Measurements from ENCODE around the gene ZBED2. TPM values are rescaled to one million over a fixed set of nuclear protein-coding genes. Genes with fewer than 3 reads are reported as not detected.

ZBED2 gene
- total and polyA plus RNA-seq, 2 of the 13 experiments (the other 11 are each of a cell fraction or from before 2014, with no cell fraction given), result 0.04 TPM; not detected in 1

GRCh38 chr3:111588527-111588926, 6.6 kb downstream of the ZBED2 start:
- no peak for FAIRE-seq
- ChIA-PET CTCF (ENCODE audit: low intra/inter-chr PET ratio, low total read pairs) (no interaction called here), POLR2A (no interaction called here)
- Histone ChIP-seq H2AFZ (ENCODE audit: low read length) (no peak overlapping the region), H3K4me2 (ENCODE audit: low read depth, low read length) (no peak overlapping the region), H3K27ac (ENCODE audit: extremely low read length, insufficient read depth, low read length) (no peak overlapping the region), H3K4me3 (replicated peaks in 1 of 3; ENCODE audit: insufficient read depth in 1 of 3, low read depth in 2 of 3, low read length in 3 of 3) (no peak overlapping the region), H3K9ac (ENCODE audit: insufficient read depth, low read depth, low read length) (no peak overlapping the region), H3K79me2 (ENCODE audit: insufficient read depth, low read length) (no peaks in the 10 kb centered on the region), H3K4me1 (ENCODE audit: insufficient read depth, low read length) (no peaks in the 10 kb centered on the region), H3K9me3 (ENCODE audit: low read length) (no peaks in the 10 kb centered on the region), H3K27me3 (ENCODE audit: control insufficient read depth in 1 of 2, insufficient read depth in 2 of 2, low read length in 2 of 2) (no peaks in the 10 kb centered on the region), H3K36me3 (replicated peaks in 1 of 2; ENCODE audit: control insufficient read depth in 1 of 2, insufficient read depth in 2 of 2, low read length in 2 of 2) (no peaks in the 10 kb centered on the region), H4K20me1 (ENCODE audit: insufficient read depth, low read length) (no peaks in the 10 kb centered on the region)
- TF ChIP-seq, protein P1, sequence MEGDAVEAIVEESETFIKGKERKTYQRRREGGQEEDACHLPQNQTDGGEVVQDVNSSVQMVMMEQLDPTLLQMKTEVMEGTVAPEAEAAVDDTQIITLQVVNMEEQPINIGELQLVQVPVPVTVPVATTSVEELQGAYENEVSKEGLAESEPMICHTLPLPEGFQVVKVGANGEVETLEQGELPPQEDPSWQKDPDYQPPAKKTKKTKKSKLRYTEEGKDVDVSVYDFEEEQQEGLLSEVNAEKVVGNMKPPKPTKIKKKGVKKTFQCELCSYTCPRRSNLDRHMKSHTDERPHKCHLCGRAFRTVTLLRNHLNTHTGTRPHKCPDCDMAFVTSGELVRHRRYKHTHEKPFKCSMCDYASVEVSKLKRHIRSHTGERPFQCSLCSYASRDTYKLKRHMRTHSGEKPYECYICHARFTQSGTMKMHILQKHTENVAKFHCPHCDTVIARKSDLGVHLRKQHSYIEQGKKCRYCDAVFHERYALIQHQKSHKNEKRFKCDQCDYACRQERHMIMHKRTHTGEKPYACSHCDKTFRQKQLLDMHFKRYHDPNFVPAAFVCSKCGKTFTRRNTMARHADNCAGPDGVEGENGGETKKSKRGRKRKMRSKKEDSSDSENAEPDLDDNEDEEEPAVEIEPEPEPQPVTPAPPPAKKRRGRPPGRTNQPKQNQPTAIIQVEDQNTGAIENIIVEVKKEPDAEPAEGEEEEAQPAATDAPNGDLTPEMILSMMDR (CRISPR knock-in tag; IDR thresholded peaks at IDR 0.05), result no peak
- TF ChIP-seq SKI (IDR thresholded peaks at IDR 0.05; ENCODE audit: partially characterized antibody) (no peak), GABPA (IDR thresholded peaks at IDR 0.05; ENCODE audit: low read depth, low read length) (no peak), GABPA (CRISPR knock-in tag; IDR thresholded peaks at IDR 0.05; ENCODE audit: low read depth) (no peak), XRCC5 (optimal IDR thresholded peaks at IDR 0.05; ENCODE audit: low read length) (no peak), RBAK (CRISPR knock-in tag; IDR thresholded peaks at IDR 0.05) (no peak), SMAD9 (CRISPR knock-in tag; IDR thresholded peaks at IDR 0.05) (no peak), KDM5A (IDR thresholded peaks at IDR 0.05; ENCODE audit: borderline replicate concordance, low read length) (no peak), FOXK2 (IDR thresholded peaks at IDR 0.05) (no peak), ZNF841 (CRISPR knock-in tag; IDR thresholded peaks at IDR 0.05; ENCODE audit: borderline replicate concordance) (no peak)
- TF ChIP-seq, protein P2, sequence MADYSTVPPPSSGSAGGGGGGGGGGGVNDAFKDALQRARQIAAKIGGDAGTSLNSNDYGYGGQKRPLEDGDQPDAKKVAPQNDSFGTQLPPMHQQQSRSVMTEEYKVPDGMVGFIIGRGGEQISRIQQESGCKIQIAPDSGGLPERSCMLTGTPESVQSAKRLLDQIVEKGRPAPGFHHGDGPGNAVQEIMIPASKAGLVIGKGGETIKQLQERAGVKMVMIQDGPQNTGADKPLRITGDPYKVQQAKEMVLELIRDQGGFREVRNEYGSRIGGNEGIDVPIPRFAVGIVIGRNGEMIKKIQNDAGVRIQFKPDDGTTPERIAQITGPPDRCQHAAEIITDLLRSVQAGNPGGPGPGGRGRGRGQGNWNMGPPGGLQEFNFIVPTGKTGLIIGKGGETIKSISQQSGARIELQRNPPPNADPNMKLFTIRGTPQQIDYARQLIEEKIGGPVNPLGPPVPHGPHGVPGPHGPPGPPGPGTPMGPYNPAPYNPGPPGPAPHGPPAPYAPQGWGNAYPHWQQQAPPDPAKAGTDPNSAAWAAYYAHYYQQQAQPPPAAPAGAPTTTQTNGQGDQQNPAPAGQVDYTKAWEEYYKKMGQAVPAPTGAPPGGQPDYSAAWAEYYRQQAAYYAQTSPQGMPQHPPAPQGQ (CRISPR knock-in tag; IDR thresholded peaks at IDR 0.05; ENCODE audit: borderline replicate concordance), result no peak
- no peak for DNase-seq (ENCODE audit: low spot score)
- no TSS peak for BruUV-seq (replicated peaks)
- intact Hi-C loops (cut with micrococcal nuclease; ENCODE audit: unreplicated experiment), result no loop called here
- in situ Hi-C loops (cut with HindIII; ENCODE audit: extremely low pct_ligation_motif_present, low pct_unique_long_range_greater_than_20kb), result no loop called here
- no peak for ATAC-seq
